H9 (cell line): Measurements from ENCODE around the gene AGBL4. TPM values are rescaled to one million over a fixed set of nuclear protein-coding genes. Genes with fewer than 3 reads are reported as not detected.

Experiments used
- DNase-seq: peaks from one replicate; pipeline ENCODE4 v3.0.0-alpha.2; 2017
- H2AFZ ChIP-seq: one replicate; pipeline ENCODE4 v1.6.1; 2013; ENCODE audit warnings: mild to moderate bottlenecking, low read length, control low read depth, moderate library complexity
- H2AK5ac ChIP-seq: 2 replicates; pipeline ENCODE4 v1.6.1; 2013; ENCODE audit warnings: low read length, control low read depth, mixed read lengths; ENCODE audit not compliant: insufficient read length
- H2BK120ac ChIP-seq: one replicate; pipeline ENCODE4 v1.6.1; 2013; ENCODE audit warnings: low read depth, mild to moderate bottlenecking, low read length, control low read depth, inconsistent platforms; ENCODE audit not compliant: poor library complexity, severe bottlenecking
- H2BK12ac ChIP-seq: 2 replicates; pipeline ENCODE4 v1.6.1; 2013; ENCODE audit warnings: low read length, control low read depth, mixed read lengths, low read depth; ENCODE audit not compliant: insufficient read length
- H2BK15ac ChIP-seq: 2 replicates; pipeline ENCODE4 v1.6.1; 2013; ENCODE audit warnings: low read depth, low read length, control low read depth
- H2BK20ac ChIP-seq: one replicate; pipeline ENCODE4 v1.6.1; 2013; ENCODE audit warnings: low read depth, mild to moderate bottlenecking, low read length, control low read depth, inconsistent platforms; ENCODE audit not compliant: poor library complexity, severe bottlenecking
- H2BK5ac ChIP-seq: 2 replicates; pipeline ENCODE4 v1.6.1; 2013; ENCODE audit warnings: low read length, control low read depth, mixed read lengths; ENCODE audit not compliant: insufficient read length
- H3K14ac ChIP-seq: 2 replicates; pipeline ENCODE4 v1.6.1; 2013; ENCODE audit warnings: low read length, control low read depth; ENCODE audit not compliant: insufficient read depth
- H3K18ac ChIP-seq: 2 replicates; pipeline ENCODE4 v1.6.1; 2013; ENCODE audit warnings: low read depth, mild to moderate bottlenecking, mixed read lengths, low read length, control low read depth; ENCODE audit not compliant: insufficient read length
- H3K23ac ChIP-seq: 2 replicates; pipeline ENCODE4 v1.6.1; 2013; ENCODE audit warnings: low read length, control low read depth, mixed read lengths, low read depth; ENCODE audit not compliant: insufficient read length
- H3K23me2 ChIP-seq: 2 replicates; pipeline ENCODE4 v1.6.1; 2013; ENCODE audit warnings: low read depth, mild to moderate bottlenecking, mixed read lengths, low read length, control low read depth; ENCODE audit not compliant: insufficient read length, poor library complexity, severe bottlenecking
- H3K27ac ChIP-seq: 2 replicates; pipeline ENCODE4 v1.5.1; 2013; ENCODE audit warnings: low read length, control low read depth, mixed read lengths, low read depth; ENCODE audit not compliant: insufficient read length
- H3K27me3 ChIP-seq: 2 replicates; pipeline ENCODE4 v1.6.1; 2013; ENCODE audit warnings: low read length, control low read depth, inconsistent platforms; ENCODE audit not compliant: insufficient read depth
- H3K4ac ChIP-seq: 2 replicates; pipeline ENCODE4 v1.6.1; 2013; ENCODE audit warnings: low read depth, mild to moderate bottlenecking, control low read depth, inconsistent platforms, low read length, moderate library complexity
- H3K4me1 ChIP-seq: 2 replicates; pipeline ENCODE4 v1.6.1; 2013; ENCODE audit warnings: low read length, control low read depth, inconsistent platforms; ENCODE audit not compliant: insufficient read depth
- H3K4me2 ChIP-seq: 2 replicates; pipeline ENCODE4 v1.6.1; 2013; ENCODE audit warnings: low read length, control low read depth, mixed read lengths; ENCODE audit not compliant: insufficient read length, insufficient read depth
- H3K56ac ChIP-seq: 2 replicates; pipeline ENCODE4 v1.6.1; 2013; ENCODE audit warnings: low read depth, mild to moderate bottlenecking, mixed read lengths, low read length, control low read depth; ENCODE audit not compliant: insufficient read length
- H3K79me1 ChIP-seq: 2 replicates; pipeline ENCODE4 v1.6.1; 2013; ENCODE audit warnings: low read depth, mild to moderate bottlenecking, moderate library complexity, low read length, control low read depth, inconsistent platforms; ENCODE audit not compliant: insufficient read depth, poor library complexity, severe bottlenecking
- H3K79me2 ChIP-seq: 2 replicates; pipeline ENCODE4 v1.6.1; 2013; ENCODE audit warnings: low read length, control low read depth, inconsistent platforms; ENCODE audit not compliant: insufficient read depth
- H3K9ac ChIP-seq: 2 replicates; pipeline ENCODE4 v1.6.1; 2013; ENCODE audit warnings: low read length, control low read depth, mixed read lengths; ENCODE audit not compliant: insufficient read length; ENCODE audit errors: extremely low read depth
- H3K9me3 ChIP-seq: one replicate; pipeline ENCODE4 v1.6.1; 2013; ENCODE audit warnings: low read depth, low read length, inconsistent platforms; ENCODE audit not compliant: control insufficient read depth
- H3T11ph ChIP-seq: one replicate; pipeline ENCODE4 v1.6.1; 2013; ENCODE audit warnings: mild to moderate bottlenecking, low read length, control low read depth, inconsistent platforms
- H4K20me1 ChIP-seq: one replicate; pipeline ENCODE4 v1.6.1; 2013; ENCODE audit not compliant: control insufficient read depth, insufficient read length, insufficient read depth
- H4K5ac ChIP-seq: 2 replicates; pipeline ENCODE4 v1.6.1; 2013; ENCODE audit warnings: low read depth, mild to moderate bottlenecking, mixed read lengths, low read length, control low read depth; ENCODE audit not compliant: insufficient read length
- H4K8ac ChIP-seq: replicated peaks from 2 replicates; pipeline ENCODE4 v1.6.1; 2013; ENCODE audit warnings: low read length, control low read depth, mixed read lengths, low read depth; ENCODE audit not compliant: insufficient read length
- H4K91ac ChIP-seq: 2 replicates; pipeline ENCODE4 v1.6.1; 2013; ENCODE audit warnings: low read depth, mild to moderate bottlenecking, moderate library complexity, mixed read lengths, low read length, control low read depth; ENCODE audit not compliant: insufficient read length
- H3K27ac Mint-ChIP-seq, 3 experiments: 2 replicates in 2 of 3; 3 replicates in 1 of 3; pipeline ENCODE4 v1.8.0; 2020 to 2021; ENCODE audit warnings: mixed read lengths in 3 of 3, mild to moderate bottlenecking in 1 of 3, moderate library complexity in 1 of 3
- H3K27me3 Mint-ChIP-seq: 2 replicates; pipeline ENCODE4 v1.8.0; 2021; ENCODE audit warnings: low read depth, mild to moderate bottlenecking, moderate library complexity, mixed read lengths
- H3K36me3 Mint-ChIP-seq, 3 experiments: 2 replicates in 2 of 3; 3 replicates in 1 of 3; pipeline ENCODE4 v1.8.0; 2020 to 2021; ENCODE audit warnings: low read depth in 3 of 3, mixed read lengths in 3 of 3; ENCODE audit not compliant: insufficient read depth in 1 of 3
- H3K4me1 Mint-ChIP-seq, 2 experiments: 2 replicates each; pipeline ENCODE4 v1.8.0; 2020; ENCODE audit warnings: mixed read lengths in 2 of 2
- H3K4me3 Mint-ChIP-seq, 2 experiments: 2 replicates in 1 of 2; 3 replicates in 1 of 2; pipeline ENCODE4 v1.8.0; 2020 to 2021; ENCODE audit warnings: mild to moderate bottlenecking in 2 of 2, mixed read lengths in 2 of 2, moderate library complexity in 1 of 2
- H3K9me3 Mint-ChIP-seq, 2 experiments: 2 replicates in 1 of 2; 3 replicates in 1 of 2; pipeline ENCODE4 v1.8.0; 2020; ENCODE audit warnings: mild to moderate bottlenecking in 2 of 2, mixed read lengths in 2 of 2, moderate library complexity in 1 of 2
- WGBS: extraction: QIAGEN DNeasy Blood & Tissue Kit; methylation state at CpG from one replicate; pipeline ENCODE4 v1.1.7; 2013; ENCODE audit warnings: missing lambda C conversion rate, low lambda C conversion rate, mixed read lengths; ENCODE audit not compliant: insufficient read length; ENCODE audit errors: extremely low coverage; 5-methylcytosine and 5-hydroxymethylcytosine counted together
- total RNA-seq: library from RNA; stranded (reverse); gene quantifications from 2 replicates; pipeline ENCODE4 v1.2.1, GENCODE V29; 2021
- TF ChIP-seq, protein P1 (sequence below): fragments of 200-600 bp; sonication (generic); conservative IDR thresholded peaks from 3 replicates; pipeline ENCODE4 v1.8.0; 2021; ENCODE audit warnings: antibody characterized with exemption, mild to moderate bottlenecking

AGBL4 gene
- total RNA-seq, 1 experiment from 2014 or later = not detected

DNA sequence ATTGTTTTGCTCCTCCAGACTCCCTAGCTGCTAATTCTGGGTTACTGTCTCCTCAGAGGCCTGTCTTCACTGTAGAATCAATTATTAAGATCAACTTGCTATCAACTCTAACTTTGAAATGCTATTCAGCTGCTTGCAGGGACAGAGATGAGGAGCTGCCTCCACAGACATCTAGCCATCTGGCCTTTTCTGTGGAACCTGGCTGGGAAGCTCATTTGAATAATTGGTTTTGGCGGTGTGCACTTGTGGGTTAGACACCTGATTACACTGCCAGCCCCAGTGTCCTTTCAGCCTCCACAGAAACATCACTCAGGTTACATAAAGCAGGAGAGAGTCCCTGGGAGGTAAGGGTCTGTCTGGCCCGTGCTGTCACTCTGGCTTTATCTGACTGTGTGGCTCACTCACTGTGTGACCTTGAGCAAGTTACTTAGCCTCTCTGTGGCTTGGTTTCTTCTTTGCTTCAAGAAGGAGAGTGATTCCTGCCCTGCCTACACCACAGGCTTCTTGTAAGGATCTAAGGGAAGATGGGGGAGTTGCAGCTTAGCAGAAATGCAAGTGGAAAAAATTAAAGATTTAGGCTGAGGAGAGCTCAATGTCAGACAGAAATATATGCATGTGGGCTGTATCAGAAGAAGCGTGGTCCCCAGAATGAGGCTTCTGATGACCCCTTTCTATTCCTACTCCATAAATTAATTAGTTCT is 1378.7 kb downstream of the AGBL4 start:
- Histone ChIP-seq H3K56ac (no peak overlapping the region), H2AK5ac (no peak overlapping the region), H2BK20ac (no peak overlapping the region), H3K79me2 (no peaks in the 10 kb centered on the region), H3K79me1 (no peaks in the 10 kb centered on the region), H2BK15ac (no peak overlapping the region), H3K14ac (no peak overlapping the region), H3K4ac (no peak overlapping the region), H3K4me2 (no peak overlapping the region), H3K9me3 (no peaks in the 10 kb centered on the region), H2BK120ac (no peak overlapping the region), H3K27me3 (no peaks in the 10 kb centered on the region), H3K27ac (no peak overlapping the region), H3K9ac (no peak overlapping the region), H2AFZ (no peak overlapping the region), H3K23me2 (no peaks in the 10 kb centered on the region), H4K20me1 (no peaks in the 10 kb centered on the region), H3K4me1 (no peaks in the 10 kb centered on the region), H3T11ph (no peak overlapping the region), H3K23ac (no peak overlapping the region), H2BK12ac (no peak overlapping the region), H4K8ac (no peak overlapping the region), H4K91ac (no peak overlapping the region), H3K18ac (no peak overlapping the region), H2BK5ac (no peak overlapping the region), H4K5ac (no peak overlapping the region)
- Mint-ChIP-seq H3K36me3 (no peaks in the 10 kb centered on the region), H3K27ac (no peak overlapping the region), H3K4me3 (no peak overlapping the region), H3K4me1 (peaks cover 25 to 27% of the 10 kb centered on the region in 2 experiments), H3K9me3 (no peaks in the 10 kb centered on the region), H3K27me3 (peaks cover 5% of the 10 kb centered on the region)
- DNase-seq = no peak
- WGBS = no CpG with 5 or more reads among the region's 3 CpGs
- TF ChIP-seq, protein P1, sequence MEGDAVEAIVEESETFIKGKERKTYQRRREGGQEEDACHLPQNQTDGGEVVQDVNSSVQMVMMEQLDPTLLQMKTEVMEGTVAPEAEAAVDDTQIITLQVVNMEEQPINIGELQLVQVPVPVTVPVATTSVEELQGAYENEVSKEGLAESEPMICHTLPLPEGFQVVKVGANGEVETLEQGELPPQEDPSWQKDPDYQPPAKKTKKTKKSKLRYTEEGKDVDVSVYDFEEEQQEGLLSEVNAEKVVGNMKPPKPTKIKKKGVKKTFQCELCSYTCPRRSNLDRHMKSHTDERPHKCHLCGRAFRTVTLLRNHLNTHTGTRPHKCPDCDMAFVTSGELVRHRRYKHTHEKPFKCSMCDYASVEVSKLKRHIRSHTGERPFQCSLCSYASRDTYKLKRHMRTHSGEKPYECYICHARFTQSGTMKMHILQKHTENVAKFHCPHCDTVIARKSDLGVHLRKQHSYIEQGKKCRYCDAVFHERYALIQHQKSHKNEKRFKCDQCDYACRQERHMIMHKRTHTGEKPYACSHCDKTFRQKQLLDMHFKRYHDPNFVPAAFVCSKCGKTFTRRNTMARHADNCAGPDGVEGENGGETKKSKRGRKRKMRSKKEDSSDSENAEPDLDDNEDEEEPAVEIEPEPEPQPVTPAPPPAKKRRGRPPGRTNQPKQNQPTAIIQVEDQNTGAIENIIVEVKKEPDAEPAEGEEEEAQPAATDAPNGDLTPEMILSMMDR = no peak
